Activated CD4-positive, alpha-beta T cell treated with anti-CD3 and anti-CD28 coated beads for 24 hours (primary cell): ENCODE data around the gene YAP1.
"Not testable (repeated sequence)": the region's sequence is repeated elsewhere in the genome, so short reads cannot be mapped to it uniquely, and the experiment has no call there.

Experiments
- DNase-seq, 2 donors: peaks; one replicate each; pipeline ENCODE4 v3.0.0-alpha.2; 2020; ENCODE audit warnings: low read depth in 2 of 2

YAP1 gene

GRCh38 chr11:102197670-102198139 is 87.5 kb downstream of the YAP1 start:
- DNase-seq, result no peak

GRCh38 chr11:102199673-102200072 is 89.4 kb downstream of the YAP1 start:
- DNase-seq, result no peak

- not testable (repeated sequence) for DNase-seq
Measured at GRCh38 chr11:102200325-102200724, 90.1 kb downstream of the YAP1 start.

GRCh38 chr11:102201776-102202175 is 91.5 kb downstream of the YAP1 start:
- no peak for DNase-seq

- DNase-seq, result no peak
Measured at GRCh38 chr11:102202972-102203371, 92.7 kb downstream of the YAP1 start.

GRCh38 chr11:102204174-102204573 is 93.9 kb downstream of the YAP1 start:
- DNase-seq, result no peak

GRCh38 chr11:102205805-102206204 is 95.6 kb downstream of the YAP1 start:
- no peak for DNase-seq

- no peak for DNase-seq
Measured at GRCh38 chr11:102208835-102209234, 98.6 kb downstream of the YAP1 start.

GRCh38 chr11:102214623-102215022 is 104.4 kb downstream of the YAP1 start:
- DNase-seq, result no peak

- no peak for DNase-seq
Measured at GRCh38 chr11:102216433-102217075, 106.3 kb downstream of the YAP1 start.

- no peak for DNase-seq
Measured at GRCh38 chr11:102220728-102221467, 110.7 kb downstream of the YAP1 start.

- no peak for DNase-seq
Measured at GRCh38 chr11:102223859-102224258, 113.6 kb downstream of the YAP1 start.

GRCh38 chr11:102225689-102226568 is 115.7 kb downstream of the YAP1 start:
- no peak for DNase-seq

GRCh38 chr11:102226702-102227490 is 116.6 kb downstream of the YAP1 start:
- no peak for DNase-seq

GRCh38 chr11:102229510-102230123 is 119.4 kb downstream of the YAP1 start:
- DNase-seq, result no peak

GRCh38 chr11:102230186-102230585 is 119.9 kb downstream of the YAP1 start:
- no peak for DNase-seq

GRCh38 chr11:102230911-102231310 is 120.7 kb downstream of the YAP1 start:
- DNase-seq, result no peak

- no peak for DNase-seq
Measured at GRCh38 chr11:102234779-102235439, 124.7 kb downstream of the YAP1 start.

GRCh38 chr11:102237096-102237735 is 127.0 kb downstream of the YAP1 start:
- DNase-seq, result no peak

GRCh38 chr11:102238391-102238821 is 128.2 kb downstream of the YAP1 start:
- DNase-seq, result no peak
